NCI-H1092 treated with DMSO at 0.1 percent for 48 hours (cell line): ENCODE results near the gene CASKIN2.
A peak's percentile ranks its signal among the peaks of the same experiment; 100 is the strongest.
"Not testable (repeated sequence)": the region's sequence is repeated elsewhere in the genome, so short reads cannot be mapped to it uniquely, and the experiment has no call there.

Source experiments
- DNase-seq: peaks from one replicate; lab custom pipeline; 2025; lab: John Stamatoyannopoulos, UW

CASKIN2 gene

DNA sequence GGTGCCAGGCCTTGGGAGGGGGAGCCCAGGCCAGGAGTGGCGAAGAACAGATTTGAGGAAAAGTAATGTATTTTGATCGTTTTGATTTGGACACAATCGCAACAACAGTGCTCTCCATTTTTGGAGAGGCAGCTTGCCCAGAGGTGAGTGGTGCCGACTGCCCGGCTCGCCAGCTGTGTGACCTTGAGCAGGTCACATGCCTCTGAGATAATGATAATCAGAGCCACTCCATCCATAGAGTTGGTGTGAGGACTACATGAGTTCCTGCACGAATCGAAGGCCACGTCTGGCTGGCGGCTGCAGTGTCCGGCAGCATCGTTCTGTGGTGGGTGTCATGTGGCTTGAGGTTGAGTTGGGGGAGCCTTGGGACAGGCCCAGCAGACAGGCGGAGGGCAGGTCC lies 30.8 kb upstream of the CASKIN2 start:
- no peak for DNase-seq

DNA sequence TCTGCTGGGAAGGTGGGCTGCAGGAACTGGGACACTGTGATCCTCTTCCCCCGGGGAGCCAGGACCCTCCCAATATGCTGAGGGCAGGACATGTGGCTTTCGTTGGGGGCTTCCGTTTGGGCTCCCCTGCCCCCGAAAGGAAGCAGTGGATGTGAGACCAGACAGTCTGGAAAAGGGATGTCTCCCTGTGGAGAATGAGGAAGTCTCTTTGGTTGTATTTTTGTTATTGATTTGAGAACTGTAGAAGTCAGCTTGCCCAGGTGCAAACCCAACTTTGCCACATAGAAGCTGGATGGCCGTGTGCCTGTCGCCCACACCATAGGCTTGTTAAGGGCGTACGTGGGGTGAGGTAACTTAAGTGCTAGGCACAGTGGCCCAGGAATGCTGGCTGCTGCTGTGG lies 28.9 kb upstream of the CASKIN2 start:
- no peak for DNase-seq

GRCh38 chr17:75542728-75543336 lies 27.5 kb upstream of the CASKIN2 start:
- DNase-seq, result no peak

- no peak for DNase-seq
Measured at GRCh38 chr17:75542229-75542628, 26.9 kb upstream of the CASKIN2 start.

DNA sequence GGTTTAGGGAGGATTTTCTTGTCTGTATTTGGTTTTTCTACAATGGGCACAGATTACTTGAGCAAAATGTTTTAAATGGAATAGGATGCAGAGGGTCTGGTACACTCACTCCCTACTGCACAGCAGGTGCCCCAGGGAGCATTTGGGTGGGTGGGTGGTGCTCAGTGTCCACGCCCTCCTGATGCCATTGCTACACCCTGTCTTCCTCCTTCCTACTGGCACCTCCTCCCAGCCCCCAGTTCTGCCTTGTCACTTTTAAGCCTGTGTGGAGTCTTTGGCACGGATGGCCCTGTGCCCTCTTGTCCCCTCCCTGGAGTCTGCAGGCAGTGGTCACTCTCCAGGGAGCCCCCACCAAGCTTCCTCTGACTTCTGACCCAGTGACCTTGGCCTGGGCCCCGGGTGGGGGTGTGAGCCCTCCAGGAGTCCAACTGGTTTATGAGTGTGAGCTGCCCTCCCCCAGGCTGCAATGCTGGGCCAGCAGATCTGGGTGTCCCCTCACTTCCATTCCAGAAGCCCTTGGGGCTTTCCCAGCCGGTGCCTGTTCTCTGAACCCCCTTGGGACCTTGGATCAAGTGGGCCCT lies 25.7 kb upstream of the CASKIN2 start:
- no peak for DNase-seq

GRCh38 chr17:75539967-75540729 lies 24.8 kb upstream of the CASKIN2 start:
- DNase-seq, result no peak

GRCh38 chr17:75536366-75536765 lies 21.0 kb upstream of the CASKIN2 start:
- no peak for DNase-seq

GRCh38 chr17:75535871-75536270 lies 20.5 kb upstream of the CASKIN2 start:
- DNase-seq, result no peak

DNA sequence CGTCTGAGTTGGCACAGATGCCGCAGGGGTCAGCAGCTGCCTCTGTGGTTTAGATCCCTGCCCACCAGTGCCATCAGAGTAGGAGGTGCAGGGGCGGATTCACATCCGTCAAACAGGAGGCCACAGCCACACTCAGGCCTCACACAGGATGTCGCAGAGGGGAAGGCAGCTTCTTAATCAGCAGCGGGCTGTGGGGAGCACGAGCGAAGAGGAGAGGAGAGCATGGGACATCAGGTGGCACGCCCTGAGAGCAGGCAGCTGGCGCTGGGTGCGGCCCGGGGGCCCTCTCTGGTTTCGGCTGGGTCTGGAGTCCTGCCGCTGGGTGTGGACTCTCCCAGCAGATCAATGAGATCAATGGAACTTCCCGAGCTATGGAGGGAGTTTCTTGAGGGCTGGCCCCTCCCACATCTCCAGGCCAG lies 19.8 kb upstream of the CASKIN2 start:
- DNase-seq, result no peak

- no peak for DNase-seq
Measured at GRCh38 chr17:75531721-75532072, 16.4 kb upstream of the CASKIN2 start.

GRCh38 chr17:75530837-75531720 lies 15.7 kb upstream of the CASKIN2 start:
- DNase-seq, result no peak

DNA sequence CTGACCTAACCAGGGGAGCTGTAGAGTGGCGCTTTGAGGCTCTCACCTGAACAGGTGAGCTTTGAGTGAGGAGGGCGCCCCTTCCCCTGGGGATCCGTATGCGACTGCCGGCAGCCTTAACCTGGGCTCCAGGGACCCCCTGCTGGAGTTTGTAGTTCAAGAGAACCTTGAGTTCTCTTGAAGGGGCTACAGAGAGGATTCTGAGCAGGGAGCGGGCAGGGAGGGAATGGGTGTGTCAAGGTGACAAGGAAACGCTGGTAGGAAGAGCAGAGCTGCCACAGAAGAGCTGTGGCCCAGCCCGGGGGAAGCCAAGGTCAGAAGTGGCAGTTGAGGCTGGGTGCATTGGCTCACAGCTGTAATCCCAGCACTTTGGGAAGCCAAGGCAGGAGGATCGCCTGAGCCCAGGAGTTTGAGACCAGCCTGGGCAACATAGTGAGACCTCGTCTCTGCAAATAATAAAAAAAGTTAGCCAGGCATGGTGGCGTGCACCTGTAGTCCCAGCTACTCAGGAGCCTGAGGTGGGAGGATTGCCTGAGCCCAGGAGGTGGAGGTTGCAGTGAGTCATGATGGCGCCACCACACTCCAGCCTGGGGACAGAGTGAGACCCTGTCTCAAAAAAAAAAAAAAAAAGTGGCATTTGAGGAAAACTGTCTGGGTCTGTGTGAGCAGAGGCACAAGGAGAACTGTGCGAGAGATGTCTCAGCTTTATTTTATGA lies 11.4 kb upstream of the CASKIN2 start:
- no peak for DNase-seq

GRCh38 chr17:75525806-75526554 lies 10.6 kb upstream of the CASKIN2 start:
- no peak for DNase-seq

GRCh38 chr17:75524970-75525805 lies 9.9 kb upstream of the CASKIN2 start, which contains the start of gene LLGL2:
TSS of gene LLGL2 (plus strand) at chr17:75525697. CDS start at chr17:75543427, 17,730 bp downstream.
- DNase-seq, result peak; percentile 71

- no peak for DNase-seq
Measured at GRCh38 chr17:75524269-75524969, 9.1 kb upstream of the CASKIN2 start.

GRCh38 chr17:75523647-75524046 lies 8.3 kb upstream of the CASKIN2 start:
- DNase-seq, result no peak

GRCh38 chr17:75521951-75522727 lies 6.8 kb upstream of the CASKIN2 start:
- DNase-seq, result no peak

GRCh38 chr17:75521290-75521689 lies 6.0 kb upstream of the CASKIN2 start:
- DNase-seq, result no peak

DNA sequence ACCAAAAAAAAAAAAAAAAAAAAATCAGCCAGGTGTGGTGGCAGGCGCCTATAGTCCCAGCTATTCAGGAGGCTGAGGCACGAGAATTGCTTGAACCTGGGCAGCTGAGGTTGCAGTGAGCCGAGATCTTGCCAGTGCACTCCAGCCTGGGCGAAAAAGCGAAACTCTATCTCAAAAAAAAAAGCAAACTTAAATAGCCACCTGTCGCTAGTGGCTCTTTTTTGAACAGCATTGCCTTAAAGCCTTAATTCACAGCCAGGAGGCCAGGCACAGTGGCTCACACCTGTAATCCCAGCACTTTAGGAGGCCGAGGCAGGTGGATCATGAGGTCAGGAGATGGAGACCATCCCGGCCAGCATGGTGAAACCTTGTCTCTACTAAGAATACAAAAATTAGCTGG lies 5.1 kb upstream of the CASKIN2 start:
- not testable (repeated sequence) for DNase-seq
